Esophagus muscularis mucosa (tissue), 4 donors: ENCODE measurements around the gene LHFPL5. TPM values are rescaled to one million over a fixed set of nuclear protein-coding genes. Genes with fewer than 3 reads are reported as not detected.

ENCODE experiments used
- total RNA-seq, 4 donors: library from RNA; depleted of rRNA; stranded (reverse); fragments of >200 nt; gene quantifications; one replicate each; pipeline versions ENCODE4 v1.1.0 to v1.2.1, GENCODE V29; 2016

Gene LHFPL5
- total RNA-seq, 4 donors from 2014 or later: not detected

Other genes with a start within 250 kb of the LHFPL5 start
- 100 to 1,000 TPM; 477 to 689 (median 593) TPM for gene FKBP5, start 116.4 kb upstream of the LHFPL5 start, total RNA-seq
- 1 to 10 TPM in 1 of 4 donors, under 1 TPM in 2, not detected in 1; 0.50 to 1.0 (median 0.83) TPM for gene ARMC12, start 68.3 kb upstream of the LHFPL5 start, total RNA-seq
- not detected for gene CLPSL2, start 28.8 kb upstream of the LHFPL5 start, total RNA-seq
- gene CLPSL1, start 24.3 kb upstream of the LHFPL5 start, total RNA-seq: not detected
- not detected for gene CLPS, start 8.0 kb upstream of the LHFPL5 start, total RNA-seq
- 10 to 100 TPM; 25.4 to 36.5 (median 30.4) TPM for gene SRPK1, start 115.7 kb downstream of the LHFPL5 start, total RNA-seq
- under 1 TPM in 2 of 4 donors, not detected in 2; under 0.01 to 0.17 TPM for gene SLC26A8, start 219.3 kb downstream of the LHFPL5 start, total RNA-seq
- 10 to 100 TPM; 53.2 to 70.7 (median 66.9) TPM for gene MAPK14, start 222.5 kb downstream of the LHFPL5 start, total RNA-seq